Spleen (tissue), 11 donors: ENCODE results near the gene WDR64. TPM values are rescaled to one million over a fixed set of nuclear protein-coding genes. Genes with fewer than 3 reads are reported as not detected.

Experiments
- DNase-seq: peaks from one replicate; pipeline ENCODE4 v3.0.0-alpha.2; 2020
- H3K27ac ChIP-seq, 8 donors: fragments of 200-600 bp; sonication (generic) in 7 of 8; 1 replicate in 4 of 8; 2 replicates in 4 of 8; pipeline versions ENCODE4 v1.5.0 to v1.8.0; 2016 to 2021; ENCODE audit warnings: inconsistent platforms in 4 of 8, mild to moderate bottlenecking in 4 of 8, moderate library complexity in 1 of 8
- H3K27me3 ChIP-seq, 7 donors: fragments of 200-600 bp; sonication (generic) in 6 of 7; replicated peaks in 1 of 7; 1 replicate in 4 of 7; 2 replicates in 3 of 7; pipeline versions ENCODE4 v1.5.0 to v1.8.0; 2016 to 2021; ENCODE audit warnings: inconsistent platforms in 3 of 7, mild to moderate bottlenecking in 1 of 7
- H3K36me3 ChIP-seq, 6 donors: fragments of 200-600 bp; sonication (generic) in 5 of 6; 1 replicate in 4 of 6; 2 replicates in 2 of 6; pipeline versions ENCODE4 v1.5.0 to v1.8.0; 2016 to 2021; ENCODE audit warnings: inconsistent platforms in 2 of 6
- H3K4me1 ChIP-seq, 6 donors: fragments of 200-600 bp; sonication (generic) in 5 of 6; 1 replicate in 3 of 6; 2 replicates in 3 of 6; pipeline versions ENCODE4 v1.5.0 to v1.8.0; 2016 to 2021; ENCODE audit warnings: inconsistent platforms in 3 of 6
- H3K4me3 ChIP-seq, 8 donors: fragments of 200-600 bp; sonication (generic) in 7 of 8; 1 replicate in 4 of 8; 2 replicates in 4 of 8; pipeline versions ENCODE4 v1.5.0 to v1.8.0; 2016 to 2021; ENCODE audit warnings: inconsistent platforms in 4 of 8, mild to moderate bottlenecking in 4 of 8, moderate library complexity in 2 of 8
- H3K9me3 ChIP-seq, 8 donors: fragments of 200-600 bp; sonication (generic) in 7 of 8; 1 replicate in 4 of 8; 2 replicates in 4 of 8; pipeline versions ENCODE4 v1.5.0 to v1.8.0; 2016 to 2021; ENCODE audit warnings: inconsistent platforms in 4 of 8
- POLR2A ChIP-seq, 3 donors: fragments of 450-650 bp; IDR thresholded peaks; one replicate each; pipeline ENCODE4 v1.5.1; 2017; ENCODE audit warnings: antibody characterized with exemption in 3 of 3, mild to moderate bottlenecking in 1 of 3
- POLR2AphosphoS5 ChIP-seq, 3 donors: sonication (generic); formaldehyde crosslinking; IDR thresholded peaks; one replicate each; pipeline ENCODE4 v1.5.1; 2017; ENCODE audit warnings: antibody characterized with exemption in 3 of 3
- WGBS, 5 donors: extraction: QIAGEN DNeasy Blood & Tissue Kit in 3 of 5; methylation state at CpG; one replicate each; pipeline versions ENCODE4 v1.1.5 to v1.1.7; 2013 to 2018; 5-methylcytosine and 5-hydroxymethylcytosine counted together
- intact Hi-C: fragments of 100-400 bp; cut with DNase I; formaldehyde crosslinking; loops from one replicate; pipeline ENCODE4 v1.15.0; 2023; ENCODE audit warnings: low total_unique reads
- polyA plus RNA-seq, 3 donors: library from polyadenylated mRNA; stranded (reverse); fragments of 200-250 nt; gene quantifications; one replicate each; pipeline ENCODE4 v1.2.1, GENCODE V29; 2013
- total RNA-seq, 7 donors: library from RNA; depleted of rRNA in 3 of 7; stranded (reverse); fragments of >200 nt in 3 of 7; fragmentation: NEBNext Ultra II Directional in 4 of 7; extraction: Animal tissue kit (Norgen Biotek cat#: 25700) in 4 of 7; gene quantifications; one replicate each; pipeline versions ENCODE4 v1.1.0 to v1.2.1, GENCODE V29; 2016 to 2021
- TF ChIP-seq, protein P1 (sequence below), 11 experiments: fragments of 200-600 bp in 7 of 11; fragments of 450-650 bp in 4 of 11; sonication (generic) in 4 of 11; IDR thresholded peaks in 8 of 11; conservative IDR thresholded peaks in 3 of 11; 1 replicate in 7 of 11; 2 replicates in 4 of 11; pipeline versions ENCODE4 v1.4.0 to v1.8.0; 2016 to 2021; ENCODE audit warnings: antibody characterized with exemption in 11 of 11, inconsistent platforms in 4 of 11, mild to moderate bottlenecking in 1 of 11
- donor health status: healthy with polysubstance abuse.
- donor health status: DM: no; HTN: no; CAD: no; lungs with moderate emphysema.
- donor health status: DM: no; HTN: no; CAD: no.
- donor health status: Bipolar disorder and iron deficiency.
- donor health status: healthy.
- donor health status: DM: no; HTN: no; CAD: no.
- donor health status: DM: yes; HTN: yes; CAD: no.

The WDR64 gene
- total and polyA plus RNA-seq, 10 donors: 0.03 to 0.55 (median 0.26) TPM; not detected in 3

DNA sequence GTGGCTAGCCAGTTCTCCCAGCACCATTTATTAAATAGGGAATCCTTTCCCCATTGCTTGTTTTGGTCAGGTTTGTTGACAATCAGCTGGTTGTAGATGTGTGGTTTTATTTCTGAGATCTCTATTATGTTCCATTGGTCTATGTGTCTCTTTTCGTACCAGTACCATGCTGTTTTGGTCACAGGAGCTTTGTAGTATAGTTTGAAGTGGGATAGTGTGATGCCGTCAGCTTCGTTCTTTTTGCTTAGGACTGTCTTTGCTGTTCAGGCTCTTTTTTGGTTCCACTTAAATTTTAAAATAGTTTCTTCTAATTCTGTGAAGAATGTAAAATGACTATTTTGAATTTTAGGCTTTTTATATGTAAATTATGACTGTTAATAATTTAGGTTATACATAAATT, 68.9 kb downstream of the WDR64 start:
- H3K9me3 ChIP-seq: peaks cover 0 to 4% (median 0%) of the 10 kb centered on the region in 8 donors
- H3K36me3 ChIP-seq: no peaks in the 10 kb centered on the region
- WGBS, 5 donors: 88 to 95% (median 89%) methylated on average over 3 of the region's 3 CpGs
- no peak for DNase-seq
- intact Hi-C loops: no loop called here
- H3K4me3 ChIP-seq: no peak overlapping the region
- no peaks in the 10 kb centered on the region for H3K27me3 ChIP-seq
- no peak overlapping the region for H3K27ac ChIP-seq
- TF ChIP-seq, protein P1, sequence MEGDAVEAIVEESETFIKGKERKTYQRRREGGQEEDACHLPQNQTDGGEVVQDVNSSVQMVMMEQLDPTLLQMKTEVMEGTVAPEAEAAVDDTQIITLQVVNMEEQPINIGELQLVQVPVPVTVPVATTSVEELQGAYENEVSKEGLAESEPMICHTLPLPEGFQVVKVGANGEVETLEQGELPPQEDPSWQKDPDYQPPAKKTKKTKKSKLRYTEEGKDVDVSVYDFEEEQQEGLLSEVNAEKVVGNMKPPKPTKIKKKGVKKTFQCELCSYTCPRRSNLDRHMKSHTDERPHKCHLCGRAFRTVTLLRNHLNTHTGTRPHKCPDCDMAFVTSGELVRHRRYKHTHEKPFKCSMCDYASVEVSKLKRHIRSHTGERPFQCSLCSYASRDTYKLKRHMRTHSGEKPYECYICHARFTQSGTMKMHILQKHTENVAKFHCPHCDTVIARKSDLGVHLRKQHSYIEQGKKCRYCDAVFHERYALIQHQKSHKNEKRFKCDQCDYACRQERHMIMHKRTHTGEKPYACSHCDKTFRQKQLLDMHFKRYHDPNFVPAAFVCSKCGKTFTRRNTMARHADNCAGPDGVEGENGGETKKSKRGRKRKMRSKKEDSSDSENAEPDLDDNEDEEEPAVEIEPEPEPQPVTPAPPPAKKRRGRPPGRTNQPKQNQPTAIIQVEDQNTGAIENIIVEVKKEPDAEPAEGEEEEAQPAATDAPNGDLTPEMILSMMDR (IDR thresholded peaks at IDR 0.05 in 8 of 11, conservative IDR thresholded peaks at IDR 0.05 in 3 of 11): no peak
- TF ChIP-seq POLR2AphosphoS5 (IDR thresholded peaks at IDR 0.05) (no peak), POLR2A (IDR thresholded peaks at IDR 0.05) (no peak)
- no peaks in the 10 kb centered on the region for H3K4me1 ChIP-seq

DNA sequence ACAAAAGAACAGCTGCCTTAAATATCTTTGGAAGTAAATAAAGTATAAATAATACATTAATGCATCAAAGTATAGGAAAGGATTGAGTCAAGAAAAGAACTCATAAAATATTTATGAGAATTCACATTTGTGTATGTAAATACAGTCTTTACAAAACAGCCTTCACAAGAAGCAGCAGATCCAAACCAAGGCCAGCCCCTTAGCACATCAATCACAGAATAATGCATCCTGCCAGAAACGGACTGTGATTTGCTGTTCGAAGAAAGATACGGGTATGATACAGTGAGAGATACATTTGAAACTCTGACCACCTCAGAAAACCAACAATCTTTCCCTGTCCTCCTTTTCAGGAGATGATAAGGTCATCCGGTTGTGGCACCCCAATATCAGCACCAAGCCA, 70.9 kb downstream of the WDR64 start:
- TF ChIP-seq, protein P1 (IDR thresholded peaks at IDR 0.05 in 8 of 11, conservative IDR thresholded peaks at IDR 0.05 in 3 of 11): no peak
- TF ChIP-seq POLR2AphosphoS5 (IDR thresholded peaks at IDR 0.05): no peak
- no peak for TF ChIP-seq POLR2A (IDR thresholded peaks at IDR 0.05)
- no peak for DNase-seq
- intact Hi-C loops: no loop called here
- Histone ChIP-seq H3K4me3 (no peak overlapping the region), H3K27me3 (no peaks in the 10 kb centered on the region), H3K4me1 (no peaks in the 10 kb centered on the region), H3K27ac (no peak overlapping the region), H3K9me3 (peaks cover 0 to 4% (median 0%) of the 10 kb centered on the region in 8 donors), H3K36me3 (no peaks in the 10 kb centered on the region)
- WGBS, 5 donors: 67 to 82% (median 77%) methylated on average over 4 of the region's 4 CpGs

DNA sequence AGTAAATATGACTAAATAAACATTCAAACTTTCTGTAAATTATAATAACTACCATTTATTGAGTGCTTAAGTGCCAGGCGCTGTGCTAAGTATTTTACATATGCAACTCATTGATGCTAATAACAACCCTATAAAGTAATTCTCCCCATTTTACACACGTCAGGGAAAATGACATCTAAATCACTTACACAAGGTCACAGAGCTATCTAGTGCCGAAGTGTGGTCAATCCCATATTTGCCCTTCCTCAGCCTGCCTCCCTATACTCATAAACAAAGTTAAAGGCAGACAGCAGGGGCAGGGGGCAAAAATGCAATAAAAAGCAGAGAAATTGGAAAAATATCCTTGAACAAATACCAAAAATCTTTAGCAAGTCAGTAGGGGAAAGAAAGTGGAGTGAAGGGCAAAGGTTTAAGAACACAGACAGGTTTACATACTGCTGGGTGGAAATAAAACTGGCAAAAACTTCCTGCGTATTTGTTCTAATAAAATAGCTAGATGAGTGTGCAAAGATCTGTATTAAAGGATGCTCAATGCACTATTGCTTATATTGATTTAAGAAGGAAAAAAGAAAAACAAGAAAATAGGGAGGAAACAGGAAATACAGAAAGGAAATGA, 72.8 kb downstream of the WDR64 start:
- Histone ChIP-seq H3K4me3 (no peak overlapping the region), H3K9me3 (peaks cover 0 to 4% (median 0%) of the 10 kb centered on the region in 8 donors), H3K36me3 (no peaks in the 10 kb centered on the region), H3K27me3 (no peaks in the 10 kb centered on the region), H3K27ac (no peak overlapping the region), H3K4me1 (no peaks in the 10 kb centered on the region)
- DNase-seq: no peak
- intact Hi-C loops: no loop called here
- TF ChIP-seq POLR2A (IDR thresholded peaks at IDR 0.05): no peak
- TF ChIP-seq POLR2AphosphoS5 (IDR thresholded peaks at IDR 0.05): no peak
- TF ChIP-seq, protein P1 (IDR thresholded peaks at IDR 0.05 in 8 of 11, conservative IDR thresholded peaks at IDR 0.05 in 3 of 11): no peak
- 71 to 81% (median 75%) methylated on average over 4 of the region's 4 CpGs for WGBS, 5 donors

DNA sequence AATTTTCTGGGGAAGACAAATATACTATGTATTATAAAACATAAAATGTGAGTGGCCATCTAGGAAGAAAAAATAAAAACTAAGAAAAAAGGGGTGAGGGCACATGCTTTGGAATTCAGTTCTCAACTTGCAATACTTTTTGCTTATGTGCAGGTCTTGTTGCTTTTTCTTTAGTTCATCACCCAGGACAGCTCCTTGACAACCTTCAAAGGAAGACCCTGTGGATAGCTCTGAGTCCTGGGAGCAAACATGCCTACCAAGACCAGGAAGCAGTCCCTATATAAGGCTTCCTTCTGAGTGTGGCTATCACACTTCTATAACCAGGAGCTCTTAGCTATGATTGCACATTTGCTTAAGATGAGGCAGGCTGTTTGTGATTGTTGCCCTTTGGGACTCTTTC, 78.0 kb downstream of the WDR64 start:
- no peak for TF ChIP-seq POLR2A (IDR thresholded peaks at IDR 0.05)
- TF ChIP-seq POLR2AphosphoS5 (IDR thresholded peaks at IDR 0.05): no peak
- TF ChIP-seq, protein P1 (IDR thresholded peaks at IDR 0.05 in 8 of 11, conservative IDR thresholded peaks at IDR 0.05 in 3 of 11): no peak
- intact Hi-C loops: no loop called here
- Histone ChIP-seq H3K36me3 (no peaks in the 10 kb centered on the region), H3K4me3 (no peak overlapping the region), H3K27me3 (no peaks in the 10 kb centered on the region), H3K27ac (no peak overlapping the region), H3K4me1 (no peaks in the 10 kb centered on the region), H3K9me3 (no peaks in the 10 kb centered on the region)
- DNase-seq: no peak
